ENCODE data around the gene SLC38A9. TPM values are rescaled to one million over a fixed set of nuclear protein-coding genes. Genes with fewer than 3 reads are reported as not detected.
A peak's percentile ranks its signal among the peaks of the same experiment; 100 is the strongest.
"Not testable (repeated sequence)": the region's sequence is repeated elsewhere in the genome, so short reads cannot be mapped to it uniquely, and the experiment has no call there.

The SLC38A9 gene, protein sequence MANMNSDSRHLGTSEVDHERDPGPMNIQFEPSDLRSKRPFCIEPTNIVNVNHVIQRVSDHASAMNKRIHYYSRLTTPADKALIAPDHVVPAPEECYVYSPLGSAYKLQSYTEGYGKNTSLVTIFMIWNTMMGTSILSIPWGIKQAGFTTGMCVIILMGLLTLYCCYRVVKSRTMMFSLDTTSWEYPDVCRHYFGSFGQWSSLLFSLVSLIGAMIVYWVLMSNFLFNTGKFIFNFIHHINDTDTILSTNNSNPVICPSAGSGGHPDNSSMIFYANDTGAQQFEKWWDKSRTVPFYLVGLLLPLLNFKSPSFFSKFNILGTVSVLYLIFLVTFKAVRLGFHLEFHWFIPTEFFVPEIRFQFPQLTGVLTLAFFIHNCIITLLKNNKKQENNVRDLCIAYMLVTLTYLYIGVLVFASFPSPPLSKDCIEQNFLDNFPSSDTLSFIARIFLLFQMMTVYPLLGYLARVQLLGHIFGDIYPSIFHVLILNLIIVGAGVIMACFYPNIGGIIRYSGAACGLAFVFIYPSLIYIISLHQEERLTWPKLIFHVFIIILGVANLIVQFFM
- 20.2 and 24.0 TPM in 2 replicates for total RNA-seq (2014; rRNA removed; shearing (Covaris generic))
- polyA plus RNA-seq (2014; cell fraction: nucleus; rRNA removed): 33.7 and 56.7 TPM in 2 replicates

DNA sequence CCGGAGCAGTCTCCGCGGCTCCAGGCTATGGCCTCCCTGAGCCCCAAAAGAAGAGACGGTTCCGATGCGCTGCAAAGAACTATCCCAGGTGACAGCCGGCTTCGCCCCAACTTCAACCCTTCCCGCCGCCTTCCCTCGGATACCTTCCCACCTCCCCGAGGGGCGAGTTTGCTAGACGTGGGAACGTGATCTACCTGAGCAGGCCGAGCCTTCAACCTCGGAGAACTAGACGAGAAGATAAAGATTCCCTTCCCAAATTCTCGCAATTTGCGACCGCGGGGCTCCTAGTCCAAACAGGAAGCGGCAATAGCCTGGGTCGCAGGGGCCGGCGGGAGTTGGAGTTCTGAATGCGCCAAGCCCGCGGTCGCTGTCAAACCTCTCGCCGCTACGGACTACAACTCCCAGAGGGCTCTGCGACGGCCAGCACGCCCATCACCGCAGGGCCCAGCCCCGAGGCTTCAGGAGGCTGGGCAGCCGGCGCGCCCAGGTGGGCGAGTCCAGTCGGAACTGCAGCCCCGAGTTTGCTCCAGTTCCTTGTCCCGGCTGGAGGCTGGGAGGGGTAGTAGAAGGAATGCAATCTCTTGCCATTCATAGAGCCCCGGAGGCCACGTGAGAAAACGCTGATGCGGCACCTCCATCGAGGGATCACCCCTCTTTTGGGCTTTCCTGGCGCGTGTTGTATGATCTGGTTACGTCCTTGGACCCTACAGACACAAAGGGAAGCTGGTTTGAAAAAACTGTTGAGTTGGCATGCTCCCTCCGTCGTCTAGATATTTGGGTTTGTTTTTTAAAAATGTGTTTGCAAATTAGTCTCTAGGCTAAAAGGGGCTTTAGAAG is at the start of gene SLC38A9:
TSS of gene SLC38A9 (minus strand) at position 302 of the 837 bp plus-strand sequence. CDS start 14,366 bp downstream, outside the sequence.
- DNase-seq (ENCODE audit: extremely low read depth, low read depth): peak; percentile 90

DNA sequence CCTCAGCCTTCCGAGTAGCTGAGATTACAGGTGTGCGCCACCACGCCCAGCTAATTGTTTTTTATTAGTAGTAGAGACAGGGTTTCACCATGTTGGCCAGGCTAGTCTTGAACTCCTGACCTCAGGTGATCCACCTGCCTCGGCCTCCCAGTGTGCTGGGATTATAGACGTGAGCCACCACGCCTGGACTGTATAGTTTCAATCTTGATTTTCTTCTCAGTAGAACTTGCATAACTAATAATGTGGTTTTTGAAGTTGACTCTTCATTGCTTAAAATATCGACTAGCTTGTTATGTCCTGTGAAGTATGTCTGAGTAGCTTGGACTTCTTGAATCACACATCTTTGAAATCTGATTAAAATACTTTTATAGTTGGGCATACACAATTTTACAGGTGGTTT is 49.6 kb upstream of the SLC38A9 start:
- not testable (repeated sequence) for DNase-seq (ENCODE audit: extremely low read depth, low read depth)

DNA sequence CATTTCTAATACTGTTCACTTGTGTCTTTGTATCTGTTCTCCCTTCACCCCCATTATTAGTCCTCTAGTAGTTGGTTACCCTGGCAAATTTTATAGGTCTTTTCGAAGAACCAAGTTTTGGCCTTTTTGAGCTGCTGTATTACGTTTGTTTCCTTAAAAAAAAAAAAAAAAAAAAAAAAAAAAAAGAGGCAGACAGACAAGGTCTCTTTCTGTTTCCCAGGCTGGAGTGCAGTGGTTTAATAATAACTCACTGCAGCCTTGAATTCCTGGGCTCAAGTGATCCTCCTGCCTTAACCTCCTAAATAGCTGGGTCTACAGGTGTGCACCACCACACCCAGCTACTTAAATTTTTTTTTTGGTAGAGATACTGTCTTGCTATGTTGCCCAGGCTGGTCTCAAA is 46.6 kb upstream of the SLC38A9 start:
- no peak for DNase-seq (ENCODE audit: extremely low read depth, low read depth)

DNA sequence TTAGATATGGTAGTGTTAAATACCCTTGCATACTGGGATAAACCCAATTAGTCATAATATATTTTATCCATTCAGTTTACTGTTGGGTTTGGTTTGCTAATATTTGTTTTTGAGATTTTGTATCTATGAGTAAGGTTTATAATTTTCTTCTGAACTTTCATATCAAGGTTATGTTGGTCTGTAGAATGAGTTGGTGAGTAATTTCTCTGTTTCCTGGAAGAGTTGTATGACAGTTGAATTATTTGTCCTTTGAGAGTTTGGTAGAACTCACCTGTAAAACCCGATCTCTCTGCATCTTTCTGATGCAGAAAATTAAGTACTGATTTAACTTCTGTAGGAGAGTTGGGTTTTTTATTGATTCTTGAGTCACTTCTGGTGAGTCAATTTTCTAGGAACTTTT is 46.1 kb upstream of the SLC38A9 start:
- no peak for DNase-seq (ENCODE audit: extremely low read depth, low read depth)

DNA sequence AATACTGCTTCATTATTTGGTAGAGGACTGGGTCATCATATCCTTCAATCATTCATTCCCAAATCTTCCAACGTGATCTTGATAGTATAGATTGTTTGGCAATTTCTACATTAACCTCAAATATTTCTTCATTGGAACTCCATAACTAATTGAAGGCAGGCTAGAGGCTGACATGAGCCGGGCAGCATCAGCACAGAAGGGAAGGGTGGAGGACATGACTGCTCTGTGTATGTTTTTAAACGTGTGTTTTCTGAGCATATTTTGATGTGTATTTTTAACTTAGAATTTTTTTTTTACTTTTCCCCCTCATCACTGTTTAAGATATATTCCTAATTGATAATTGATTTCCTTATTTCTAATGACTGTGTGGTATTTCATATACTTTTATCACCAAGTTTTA is 38.4 kb upstream of the SLC38A9 start:
- DNase-seq (ENCODE audit: extremely low read depth, low read depth): no peak

DNA sequence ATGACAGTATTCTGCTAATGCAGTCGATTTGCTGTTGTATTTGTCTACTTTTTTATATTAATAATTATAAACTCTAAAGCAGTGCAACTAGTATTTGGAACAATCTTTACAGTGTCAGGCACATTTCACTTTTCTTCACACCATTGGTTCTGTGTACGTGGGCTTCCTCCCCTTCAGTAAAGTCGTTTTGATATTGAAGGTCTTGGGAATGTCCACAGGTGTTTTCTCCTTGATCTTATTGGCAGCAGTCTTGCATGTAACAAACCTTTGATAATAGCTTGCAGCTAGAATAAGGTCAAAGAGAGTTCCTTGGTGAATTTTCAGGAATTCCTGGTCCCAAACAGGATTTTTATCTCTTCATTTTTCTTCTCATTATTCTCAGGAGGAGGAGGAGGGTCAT is 37.9 kb upstream of the SLC38A9 start:
- no peak for DNase-seq (ENCODE audit: extremely low read depth, low read depth)

DNA sequence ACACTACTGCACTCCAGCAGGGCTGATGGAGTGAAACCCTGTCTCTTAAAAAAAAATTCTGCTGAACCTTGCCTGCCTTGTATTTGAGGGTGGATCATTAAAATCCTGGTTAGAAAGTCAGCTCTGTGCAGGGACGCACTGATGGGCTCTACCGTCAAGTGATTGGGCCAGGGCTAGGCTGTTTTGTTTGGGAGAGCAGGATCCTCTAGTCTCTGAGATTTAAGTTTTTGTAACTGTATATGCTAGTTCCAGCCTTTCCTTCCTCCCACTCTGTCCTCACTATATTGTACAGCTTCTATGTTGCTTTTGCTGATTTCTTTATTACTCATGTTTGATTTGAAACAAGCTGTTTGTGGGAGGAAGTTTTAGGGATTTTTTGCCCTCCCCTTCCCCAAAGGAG is 37.3 kb upstream of the SLC38A9 start:
- DNase-seq (ENCODE audit: extremely low read depth, low read depth): no peak

DNA sequence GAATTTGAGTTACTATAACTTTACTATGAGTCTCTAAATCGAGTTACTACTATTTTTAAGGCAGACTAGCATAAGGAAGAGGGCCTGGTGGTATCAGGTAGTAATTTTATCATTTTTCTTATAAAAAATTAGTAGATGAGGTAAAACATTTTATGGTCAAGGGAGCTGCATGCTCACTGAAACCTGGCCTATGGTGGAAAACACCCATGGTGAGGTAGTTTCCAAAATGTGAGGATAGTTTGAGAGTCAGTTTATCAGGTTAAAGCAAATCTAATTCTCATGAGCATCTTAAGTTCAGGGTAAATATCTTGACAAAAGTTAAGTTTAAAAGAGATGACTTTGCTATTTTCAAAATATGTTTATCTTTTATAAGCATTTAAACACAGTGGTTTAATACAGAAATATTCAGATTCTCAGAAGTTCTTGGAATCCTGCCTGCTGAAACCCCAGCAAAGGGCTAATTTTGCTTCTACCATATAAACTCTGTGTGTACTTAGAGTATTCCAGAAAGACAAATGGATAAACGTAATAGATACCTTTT is 35.7 kb upstream of the SLC38A9 start:
- DNase-seq (ENCODE audit: extremely low read depth, low read depth): no peak

DNA sequence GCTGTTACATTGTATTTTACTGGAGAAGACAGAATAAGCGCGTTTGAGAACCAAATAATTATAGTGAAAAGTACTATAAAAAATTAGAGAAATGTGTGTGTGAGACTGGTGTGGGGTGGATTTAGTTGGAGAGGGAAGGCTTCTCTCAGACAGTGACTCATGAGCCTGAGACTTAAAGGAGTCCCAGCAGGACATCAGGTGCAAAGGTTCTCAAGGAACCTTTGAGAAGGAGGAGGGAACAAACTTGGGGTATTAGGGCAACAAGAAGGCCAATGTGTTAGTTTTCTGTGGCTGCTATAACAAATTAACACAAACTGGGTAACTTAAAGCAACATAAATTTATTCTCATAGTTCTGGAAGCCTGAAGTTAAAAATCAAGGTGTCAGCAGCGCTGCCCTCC is 30.7 kb upstream of the SLC38A9 start:
- no peak for DNase-seq (ENCODE audit: extremely low read depth, low read depth)

DNA sequence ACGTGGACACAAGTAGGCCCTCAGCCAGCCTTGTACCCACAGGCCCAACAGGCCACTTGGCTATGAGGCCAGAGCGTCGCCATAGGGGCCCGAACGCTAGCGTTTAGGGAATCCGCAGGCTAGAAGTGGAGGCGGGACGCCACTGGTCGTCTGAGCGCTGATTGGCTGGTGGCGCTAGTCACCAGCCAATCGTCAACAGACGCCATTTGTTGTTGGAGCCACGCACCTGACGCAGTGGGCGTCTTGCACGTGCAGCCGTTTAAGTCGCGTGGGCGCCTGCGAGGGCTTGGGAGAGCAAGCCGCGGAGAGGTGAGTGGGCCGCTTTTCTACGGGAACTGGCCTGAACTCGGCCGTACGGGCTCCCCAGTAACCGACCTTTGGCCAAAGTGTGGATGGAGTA is 25.7 kb upstream of the SLC38A9 start, which contains the start of gene DDX4:
TSS of gene DDX4 (plus strand) at position 269 of the 400 bp plus-strand sequence. CDS start 903 bp downstream, outside the sequence.
- no peak for DNase-seq (ENCODE audit: extremely low read depth, low read depth)

DNA sequence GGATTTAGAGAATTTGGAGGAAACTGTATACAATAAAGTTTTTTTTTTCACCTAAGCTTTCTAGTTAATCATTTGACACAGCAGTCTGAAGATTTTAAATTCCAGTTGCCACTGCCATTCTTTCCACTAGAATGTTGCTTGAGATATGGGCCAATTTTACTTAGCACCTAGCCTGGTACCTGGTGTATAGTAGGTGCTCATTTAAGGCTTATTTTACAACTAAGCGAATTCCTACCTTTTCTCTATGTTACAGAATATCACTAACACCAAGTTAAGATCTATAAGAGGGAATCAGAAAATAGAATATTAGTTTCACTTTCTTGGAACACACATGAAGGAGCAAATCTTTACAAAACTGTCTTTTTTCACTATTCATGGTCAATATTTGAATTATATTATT is 22.5 kb upstream of the SLC38A9 start:
- DNase-seq (ENCODE audit: extremely low read depth, low read depth): no peak

DNA sequence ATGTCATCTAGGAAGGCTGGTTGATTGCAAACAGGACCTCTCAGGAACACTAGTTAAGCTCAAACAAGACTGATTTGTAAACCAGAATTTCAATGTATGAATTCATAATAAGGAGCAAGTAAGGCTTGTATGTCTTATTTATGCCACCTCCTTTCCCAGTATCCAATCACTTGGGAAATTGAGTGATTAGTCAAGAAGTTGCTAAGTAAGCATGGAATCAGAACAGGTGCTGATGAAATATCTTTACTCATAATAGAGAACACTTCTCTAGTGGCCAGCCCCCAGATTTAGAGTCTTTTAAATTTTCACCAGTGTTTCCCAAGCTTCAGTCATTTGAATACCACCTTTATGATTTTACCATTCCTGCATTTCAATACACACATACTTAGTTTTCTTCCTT is 20.5 kb upstream of the SLC38A9 start:
- DNase-seq (ENCODE audit: extremely low read depth, low read depth): no peak

DNA sequence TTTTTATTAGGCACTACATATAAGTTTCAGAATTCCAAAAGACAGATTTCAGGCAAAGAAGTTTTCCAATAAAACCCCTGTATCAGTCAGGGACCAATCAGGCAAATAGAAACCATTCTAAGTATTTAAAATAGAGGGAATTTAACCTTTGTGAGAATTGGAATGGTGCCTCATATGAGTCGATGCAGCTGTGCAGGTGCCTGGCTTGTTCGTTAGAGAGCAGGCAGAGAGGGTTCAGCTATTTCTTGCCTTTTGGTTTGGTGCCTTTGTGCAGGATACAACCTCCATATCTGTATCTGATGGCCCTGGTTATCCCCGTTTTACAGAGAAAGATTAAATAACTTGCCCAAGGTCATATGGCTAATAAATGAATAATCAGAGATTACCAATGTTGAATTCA is 19.7 kb upstream of the SLC38A9 start:
- DNase-seq (ENCODE audit: extremely low read depth, low read depth): no peak

DNA sequence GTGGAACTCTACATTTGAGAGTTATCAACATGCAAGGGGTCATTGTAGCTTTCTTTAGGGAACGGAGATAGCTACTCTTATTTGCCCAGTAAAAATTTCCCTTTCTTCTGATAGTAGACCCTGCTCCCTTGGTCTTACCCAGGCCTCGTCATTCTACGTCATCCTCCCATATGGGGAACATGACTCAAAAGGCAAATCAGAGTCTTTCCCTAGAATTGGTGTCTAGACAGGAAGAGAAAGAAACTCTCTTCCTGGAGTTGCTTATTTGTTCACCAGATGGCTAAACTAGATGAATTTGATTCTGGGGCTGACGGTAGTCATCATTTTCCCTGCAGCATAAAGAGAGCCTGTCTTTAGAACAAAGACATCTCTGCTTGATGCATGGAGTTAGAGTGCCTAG is 12.2 kb upstream of the SLC38A9 start:
- DNase-seq (ENCODE audit: extremely low read depth, low read depth): no peak

DNA sequence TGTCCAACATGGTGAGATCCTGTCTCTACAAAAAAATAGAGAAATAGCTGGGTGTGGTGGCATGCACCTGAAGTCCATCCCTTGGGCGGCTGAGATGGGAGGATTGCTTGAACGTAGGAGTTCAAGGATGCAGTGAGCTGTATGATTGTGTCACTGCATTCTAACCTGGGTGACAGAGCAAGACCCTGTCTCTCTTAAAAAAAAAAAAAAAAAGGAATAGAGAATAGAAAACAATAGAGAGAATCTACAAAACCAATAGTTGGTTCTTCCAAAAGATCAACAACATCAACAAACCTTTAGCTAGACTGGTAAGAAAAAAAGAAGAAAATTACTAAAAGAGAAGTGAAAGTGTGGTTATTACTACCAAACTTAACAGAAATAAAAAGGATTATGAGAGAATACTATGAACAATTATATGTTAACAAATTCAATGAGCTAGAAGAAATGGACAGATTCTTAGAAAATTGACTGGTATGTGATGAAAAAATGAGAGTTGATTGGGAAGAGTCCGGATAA is 8.1 kb upstream of the SLC38A9 start:
- DNase-seq (ENCODE audit: extremely low read depth, low read depth): no peak

DNA sequence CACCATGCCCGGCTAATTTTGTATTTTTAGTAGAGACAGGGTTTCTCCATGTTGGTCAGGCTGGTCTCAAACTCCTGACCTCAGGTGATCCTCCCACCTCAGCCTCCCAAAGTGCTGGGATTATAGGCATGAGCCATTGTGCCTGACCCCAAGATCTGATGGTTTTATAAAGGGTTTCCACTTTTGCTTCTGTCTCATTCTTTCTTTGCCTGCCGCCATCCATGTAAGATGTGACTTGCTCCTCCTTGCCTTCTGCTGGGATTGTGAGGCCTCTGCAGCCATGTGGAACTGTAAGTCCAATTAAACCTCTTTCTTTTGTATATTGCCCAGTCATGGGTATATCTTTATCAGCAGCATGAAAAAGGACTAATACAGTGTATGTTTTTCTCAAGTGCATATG is 6.9 kb upstream of the SLC38A9 start:
- DNase-seq (ENCODE audit: extremely low read depth, low read depth): not testable (repeated sequence)

DNA sequence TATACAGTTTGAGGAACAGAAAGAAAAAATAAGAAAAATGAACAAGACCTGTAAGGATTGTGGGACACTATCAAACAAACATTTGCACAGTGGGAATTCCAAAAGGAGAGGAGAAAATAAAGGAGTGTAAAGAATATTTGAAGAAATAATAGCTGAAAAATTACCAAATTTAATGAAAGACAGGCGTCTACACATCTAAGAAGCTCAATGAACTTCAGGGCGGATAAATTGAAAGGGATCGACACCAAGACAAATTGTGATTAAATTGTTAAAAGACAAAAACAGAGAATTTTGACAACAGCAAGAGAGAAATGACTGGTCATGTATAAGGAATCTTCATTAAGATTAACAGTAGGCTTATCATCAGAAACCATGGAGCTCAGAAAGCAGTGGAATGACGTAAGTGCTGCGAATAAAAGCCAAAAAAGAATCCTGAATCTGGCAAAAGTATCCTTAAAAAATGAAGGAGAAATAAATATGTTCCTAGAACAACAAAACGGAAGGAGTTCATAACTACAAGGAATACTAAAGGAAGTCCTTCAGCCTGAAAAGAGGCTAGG is 3.5 kb upstream of the SLC38A9 start:
- DNase-seq (ENCODE audit: extremely low read depth, low read depth): no peak

DNA sequence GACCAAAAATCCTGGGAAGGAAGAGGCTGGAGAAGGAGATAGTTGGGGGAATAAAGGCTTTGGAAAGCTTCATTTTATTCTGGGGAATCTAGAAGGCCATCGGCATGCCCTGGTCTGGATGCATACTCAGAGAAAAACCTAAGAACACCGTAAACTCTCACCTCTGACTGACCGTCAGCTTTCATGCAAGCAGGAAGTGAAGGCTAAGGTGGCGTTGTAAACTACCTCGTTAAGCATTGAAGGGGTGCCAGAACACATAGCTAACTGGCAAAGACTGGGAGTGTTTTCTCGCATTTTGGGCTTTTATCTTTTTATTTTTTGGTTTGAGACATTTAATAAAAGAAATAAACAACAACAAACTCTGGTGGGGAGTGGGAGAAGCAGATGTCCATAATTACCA is 2.6 kb upstream of the SLC38A9 start:
- no peak for DNase-seq (ENCODE audit: extremely low read depth, low read depth)

DNA sequence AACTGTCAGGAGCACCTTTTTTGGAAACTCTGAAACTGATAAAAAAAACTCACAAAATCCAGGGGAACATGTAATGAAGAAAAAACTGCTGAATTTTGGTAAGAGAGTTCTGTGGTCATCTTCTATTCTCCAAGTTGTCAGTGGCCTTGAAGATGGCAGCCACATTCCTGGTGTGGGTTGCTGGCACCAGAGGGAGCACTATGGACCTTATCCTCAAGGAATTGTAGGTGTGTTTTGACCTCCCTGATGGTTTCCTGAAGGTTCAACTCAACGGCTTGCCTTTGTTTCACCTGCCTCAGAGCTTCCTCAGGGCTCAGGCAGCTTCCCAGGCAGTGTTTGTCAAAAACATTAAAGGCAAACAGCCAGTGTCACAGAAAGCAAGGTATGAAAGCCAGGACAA is 2.2 kb upstream of the SLC38A9 start:
- no peak for DNase-seq (ENCODE audit: extremely low read depth, low read depth)

DNA sequence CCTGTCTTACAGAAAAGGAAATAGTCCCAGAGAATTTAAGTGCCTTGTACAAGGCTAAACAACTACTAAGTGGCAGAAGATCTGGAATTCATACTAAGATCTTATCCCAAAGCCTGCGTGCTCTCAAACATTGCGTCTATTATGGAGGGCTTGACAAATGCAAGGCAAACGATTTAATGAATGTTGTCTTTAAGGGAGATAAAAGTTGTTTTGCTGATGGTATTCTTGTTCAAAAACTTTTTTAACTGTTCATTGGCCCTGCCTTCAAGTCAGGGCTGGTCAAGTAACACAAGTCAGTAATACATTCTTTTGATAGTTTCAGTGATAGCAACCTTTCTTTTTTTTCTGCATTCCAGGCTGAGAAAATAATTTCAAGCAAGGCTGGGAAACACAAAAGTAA is 1.7 kb upstream of the SLC38A9 start:
- DNase-seq (ENCODE audit: extremely low read depth, low read depth): no peak

Data from NCI-H460 (cell line).